Measurements from ENCODE around the gene UBIAD1.

The UBIAD1 gene, protein sequence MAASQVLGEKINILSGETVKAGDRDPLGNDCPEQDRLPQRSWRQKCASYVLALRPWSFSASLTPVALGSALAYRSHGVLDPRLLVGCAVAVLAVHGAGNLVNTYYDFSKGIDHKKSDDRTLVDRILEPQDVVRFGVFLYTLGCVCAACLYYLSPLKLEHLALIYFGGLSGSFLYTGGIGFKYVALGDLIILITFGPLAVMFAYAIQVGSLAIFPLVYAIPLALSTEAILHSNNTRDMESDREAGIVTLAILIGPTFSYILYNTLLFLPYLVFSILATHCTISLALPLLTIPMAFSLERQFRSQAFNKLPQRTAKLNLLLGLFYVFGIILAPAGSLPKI
- total RNA-seq = 17.6 to 29.6 (median 20.2) reads per million in 3 donors

DNA sequence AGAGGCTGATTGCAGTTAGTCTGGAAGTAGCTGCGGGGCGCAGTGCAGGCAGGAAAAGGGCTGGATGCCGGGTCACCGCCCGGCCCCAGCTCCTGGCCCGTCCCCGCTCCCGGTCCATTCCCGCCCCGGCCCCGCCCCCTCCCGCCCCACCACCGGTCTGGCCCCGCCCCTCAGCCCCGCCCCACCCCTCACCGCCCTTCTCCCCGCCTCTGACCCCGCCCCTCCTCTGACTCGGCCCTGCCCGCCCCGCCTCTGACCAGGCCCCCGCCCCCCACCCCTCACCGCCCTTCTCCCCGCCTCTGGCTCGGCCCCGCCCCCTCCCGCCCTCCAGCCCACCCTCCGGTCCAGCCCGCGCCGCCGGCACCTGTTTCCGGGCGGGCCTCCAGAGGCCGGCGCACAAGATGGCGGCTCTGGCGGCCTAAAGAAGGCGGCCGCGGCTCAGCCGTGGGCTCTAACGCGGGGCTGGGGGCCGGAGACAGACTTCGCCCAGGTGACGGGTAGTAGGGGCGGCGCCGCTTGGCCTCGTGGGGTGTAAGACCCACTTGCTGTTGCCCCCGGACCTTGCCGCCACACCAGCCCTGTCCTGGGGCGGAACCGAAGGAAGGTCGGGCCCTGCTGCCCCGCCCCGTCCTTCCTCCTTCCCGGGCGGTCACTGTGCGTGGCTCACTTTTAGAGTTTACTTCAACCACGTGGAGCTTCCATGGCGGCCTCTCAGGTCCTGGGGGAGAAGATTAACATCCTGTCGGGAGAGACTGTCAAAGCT is at the start of gene UBIAD1:
UBIAD1 (plus strand) TSS at position 367 of the 763 bp plus-strand sequence; CDS start at position 701, 334 bp downstream.
- Histone ChIP-seq H3K36me3 (ENCODE audit: control insufficient read depth, insufficient read depth, low read length) (no peaks in the 10 kb centered on the region), H3K27ac (ENCODE audit: insufficient read depth, low read length, poor library complexity, severe bottlenecking) (peak within 1 kb of the TSS; percentile 90), H3K9me3 (ENCODE audit: control insufficient read depth, low read length) (no peaks in the 10 kb centered on the region), H3K4me3 (ENCODE audit: insufficient read depth, low read depth, low read length, poor library complexity, severe bottlenecking) (peak within 1 kb of the TSS; percentile 95), H3K27me3 (replicated peaks; ENCODE audit: control insufficient read depth, insufficient read depth, low read length, poor library complexity, severe bottlenecking) (no peaks in the 10 kb centered on the region), H3K4me1 (ENCODE audit: control insufficient read depth, insufficient read depth, low read length, poor library complexity, severe bottlenecking) (peaks cover 17% of the 10 kb centered on the region)
- DNase-seq = peak; percentile 68 to 84 (median 80)

- H3K27ac ChIP-seq (ENCODE audit: insufficient read depth, low read length, poor library complexity, severe bottlenecking) = no peak overlapping the region
- H3K4me1 ChIP-seq (ENCODE audit: control insufficient read depth, insufficient read depth, low read length, poor library complexity, severe bottlenecking) = no peaks in the 10 kb centered on the region
- peaks cover 61% of the 10 kb centered on the region for H3K36me3 ChIP-seq (ENCODE audit: control insufficient read depth, insufficient read depth, low read length)
- H3K4me3 ChIP-seq (ENCODE audit: insufficient read depth, low read depth, low read length, poor library complexity, severe bottlenecking) = no peak overlapping the region
- H3K9me3 ChIP-seq (ENCODE audit: control insufficient read depth, low read length) = no peaks in the 10 kb centered on the region
- no peaks in the 10 kb centered on the region for H3K27me3 ChIP-seq (replicated peaks; ENCODE audit: control insufficient read depth, insufficient read depth, low read length, poor library complexity, severe bottlenecking)
- no peak for DNase-seq
These were observed 45.6 kb upstream of the UBIAD1 start for GRCh38 chr1:11227106-11228077.

- Histone ChIP-seq H3K4me1 (ENCODE audit: control insufficient read depth, insufficient read depth, low read length, poor library complexity, severe bottlenecking) (no peaks in the 10 kb centered on the region), H3K36me3 (ENCODE audit: control insufficient read depth, insufficient read depth, low read length) (peaks cover 69% of the 10 kb centered on the region)
These were observed 43.8 kb upstream of the UBIAD1 start for GRCh38 chr1:11229203-11229602.

GRCh38 chr1:11233208-11233607 is 39.8 kb upstream of the UBIAD1 start:
- Histone ChIP-seq H3K9me3 (ENCODE audit: control insufficient read depth, low read length) (no peaks in the 10 kb centered on the region), H3K4me3 (ENCODE audit: insufficient read depth, low read depth, low read length, poor library complexity, severe bottlenecking) (no peak overlapping the region), H3K27me3 (replicated peaks; ENCODE audit: control insufficient read depth, insufficient read depth, low read length, poor library complexity, severe bottlenecking) (no peaks in the 10 kb centered on the region), H3K4me1 (ENCODE audit: control insufficient read depth, insufficient read depth, low read length, poor library complexity, severe bottlenecking) (no peaks in the 10 kb centered on the region), H3K36me3 (ENCODE audit: control insufficient read depth, insufficient read depth, low read length) (peaks cover 94% of the 10 kb centered on the region), H3K27ac (ENCODE audit: insufficient read depth, low read length, poor library complexity, severe bottlenecking) (no peak overlapping the region)
- DNase-seq = no peak

More at GRCh38 chr1:11229203-11229602, 43.8 kb upstream of the UBIAD1 start:
- no peak for DNase-seq
- H3K9me3 ChIP-seq (ENCODE audit: control insufficient read depth, low read length) = no peaks in the 10 kb centered on the region
- H3K4me3 ChIP-seq (ENCODE audit: insufficient read depth, low read depth, low read length, poor library complexity, severe bottlenecking) = no peak overlapping the region
- no peaks in the 10 kb centered on the region for H3K27me3 ChIP-seq (replicated peaks; ENCODE audit: control insufficient read depth, insufficient read depth, low read length, poor library complexity, severe bottlenecking)
- H3K27ac ChIP-seq (ENCODE audit: insufficient read depth, low read length, poor library complexity, severe bottlenecking) = no peak overlapping the region

GRCh38 chr1:11237356-11237755 is 35.6 kb upstream of the UBIAD1 start:
- Histone ChIP-seq H3K27ac (ENCODE audit: insufficient read depth, low read length, poor library complexity, severe bottlenecking) (no peak overlapping the region), H3K9me3 (ENCODE audit: control insufficient read depth, low read length) (no peaks in the 10 kb centered on the region), H3K36me3 (ENCODE audit: control insufficient read depth, insufficient read depth, low read length) (peaks cover 87% of the 10 kb centered on the region), H3K4me3 (ENCODE audit: insufficient read depth, low read depth, low read length, poor library complexity, severe bottlenecking) (no peak overlapping the region), H3K4me1 (ENCODE audit: control insufficient read depth, insufficient read depth, low read length, poor library complexity, severe bottlenecking) (no peaks in the 10 kb centered on the region), H3K27me3 (replicated peaks; ENCODE audit: control insufficient read depth, insufficient read depth, low read length, poor library complexity, severe bottlenecking) (no peaks in the 10 kb centered on the region)
- no peak for DNase-seq

DNA sequence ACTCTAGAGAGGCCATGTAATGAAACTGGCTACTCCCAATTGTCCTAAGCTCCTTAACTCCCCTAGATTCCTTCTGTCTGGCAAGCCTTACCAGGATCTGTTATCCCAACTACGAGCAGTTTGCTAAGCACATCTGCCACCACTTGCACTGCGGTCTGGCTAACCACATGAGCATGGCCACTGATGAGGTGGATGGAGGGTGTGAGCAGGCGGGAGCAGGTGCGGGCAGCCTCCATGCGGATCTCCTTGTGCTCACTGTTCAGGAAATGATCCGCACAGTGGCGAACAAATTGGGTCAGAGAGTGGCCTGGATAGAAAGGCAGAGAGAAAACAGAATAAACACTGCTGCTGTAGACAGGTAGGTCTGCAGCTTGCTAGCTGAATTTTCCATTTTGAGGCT is 34.7 kb upstream of the UBIAD1 start:
- no peak overlapping the region for H3K27ac ChIP-seq (ENCODE audit: insufficient read depth, low read length, poor library complexity, severe bottlenecking)
- H3K4me1 ChIP-seq (ENCODE audit: control insufficient read depth, insufficient read depth, low read length, poor library complexity, severe bottlenecking) = no peaks in the 10 kb centered on the region
- no peak overlapping the region for H3K4me3 ChIP-seq (ENCODE audit: insufficient read depth, low read depth, low read length, poor library complexity, severe bottlenecking)
- H3K9me3 ChIP-seq (ENCODE audit: control insufficient read depth, low read length) = no peaks in the 10 kb centered on the region
- no peaks in the 10 kb centered on the region for H3K27me3 ChIP-seq (replicated peaks; ENCODE audit: control insufficient read depth, insufficient read depth, low read length, poor library complexity, severe bottlenecking)
- no peak for DNase-seq
- H3K36me3 ChIP-seq (ENCODE audit: control insufficient read depth, insufficient read depth, low read length) = peaks cover 84% of the 10 kb centered on the region

- no peaks in the 10 kb centered on the region for H3K9me3 ChIP-seq (ENCODE audit: control insufficient read depth, low read length)
- H3K27ac ChIP-seq (ENCODE audit: insufficient read depth, low read length, poor library complexity, severe bottlenecking) = no peak overlapping the region
- H3K4me1 ChIP-seq (ENCODE audit: control insufficient read depth, insufficient read depth, low read length, poor library complexity, severe bottlenecking) = peaks cover 11% of the 10 kb centered on the region
- H3K27me3 ChIP-seq (replicated peaks; ENCODE audit: control insufficient read depth, insufficient read depth, low read length, poor library complexity, severe bottlenecking) = no peaks in the 10 kb centered on the region
- no peak for DNase-seq
- H3K4me3 ChIP-seq (ENCODE audit: insufficient read depth, low read depth, low read length, poor library complexity, severe bottlenecking) = no peak overlapping the region
- H3K36me3 ChIP-seq (ENCODE audit: control insufficient read depth, insufficient read depth, low read length) = peaks cover 33% of the 10 kb centered on the region
These were observed 27.8 kb upstream of the UBIAD1 start for GRCh38 chr1:11245248-11245647.

- H3K9me3 ChIP-seq (ENCODE audit: control insufficient read depth, low read length) = no peaks in the 10 kb centered on the region
- DNase-seq = no peak
- peaks cover 11% of the 10 kb centered on the region for H3K4me1 ChIP-seq (ENCODE audit: control insufficient read depth, insufficient read depth, low read length, poor library complexity, severe bottlenecking)
- peak overlapping the region; percentile 50 for H3K27ac ChIP-seq (ENCODE audit: insufficient read depth, low read length, poor library complexity, severe bottlenecking)
- H3K27me3 ChIP-seq (replicated peaks; ENCODE audit: control insufficient read depth, insufficient read depth, low read length, poor library complexity, severe bottlenecking) = no peaks in the 10 kb centered on the region
- peaks cover 32% of the 10 kb centered on the region for H3K36me3 ChIP-seq (ENCODE audit: control insufficient read depth, insufficient read depth, low read length)
- no peak overlapping the region for H3K4me3 ChIP-seq (ENCODE audit: insufficient read depth, low read depth, low read length, poor library complexity, severe bottlenecking)
These were observed 26.9 kb upstream of the UBIAD1 start for GRCh38 chr1:11245904-11246719.

DNA sequence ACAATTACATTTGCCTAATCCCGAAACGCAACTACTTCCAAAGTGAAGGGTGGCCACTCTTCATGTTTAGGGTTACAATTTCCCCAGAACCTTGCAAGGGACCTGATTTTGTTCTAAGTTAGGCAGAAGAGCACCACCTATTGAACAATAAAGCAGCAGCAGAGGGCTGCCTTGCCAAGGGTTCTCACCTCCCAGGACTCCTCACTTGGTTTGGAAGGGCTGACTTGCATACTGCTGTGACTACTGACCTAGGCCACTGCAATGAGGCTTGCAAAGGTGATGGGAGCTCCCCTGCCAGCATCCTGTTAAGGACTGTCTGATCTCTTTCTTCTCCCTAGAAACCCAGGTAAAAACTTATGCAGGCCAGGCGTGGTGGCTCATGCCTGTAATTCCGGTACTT is 24.8 kb upstream of the UBIAD1 start:
- H3K27me3 ChIP-seq (replicated peaks; ENCODE audit: control insufficient read depth, insufficient read depth, low read length, poor library complexity, severe bottlenecking) = no peaks in the 10 kb centered on the region
- H3K27ac ChIP-seq (ENCODE audit: insufficient read depth, low read length, poor library complexity, severe bottlenecking) = peak overlapping the region; percentile 10
- H3K36me3 ChIP-seq (ENCODE audit: control insufficient read depth, insufficient read depth, low read length) = peaks cover 38% of the 10 kb centered on the region
- H3K4me1 ChIP-seq (ENCODE audit: control insufficient read depth, insufficient read depth, low read length, poor library complexity, severe bottlenecking) = peaks cover 11% of the 10 kb centered on the region
- DNase-seq = no peak
- no peaks in the 10 kb centered on the region for H3K9me3 ChIP-seq (ENCODE audit: control insufficient read depth, low read length)
- no peak overlapping the region for H3K4me3 ChIP-seq (ENCODE audit: insufficient read depth, low read depth, low read length, poor library complexity, severe bottlenecking)
